Fibroblast of skin of left biceps (primary cell): Measurements from ENCODE around the gene CRADD.
"Not testable (repeated sequence)": the region's sequence is repeated elsewhere in the genome, so short reads cannot be mapped to it uniquely, and the experiment has no call there.

ENCODE experiments used
- DNase-seq, 2 experiments: peaks; one replicate each; pipeline ENCODE4 v3.0.0-alpha.2; 2013; ENCODE audit warnings: low read depth in 2 of 2

CRADD gene

DNA sequence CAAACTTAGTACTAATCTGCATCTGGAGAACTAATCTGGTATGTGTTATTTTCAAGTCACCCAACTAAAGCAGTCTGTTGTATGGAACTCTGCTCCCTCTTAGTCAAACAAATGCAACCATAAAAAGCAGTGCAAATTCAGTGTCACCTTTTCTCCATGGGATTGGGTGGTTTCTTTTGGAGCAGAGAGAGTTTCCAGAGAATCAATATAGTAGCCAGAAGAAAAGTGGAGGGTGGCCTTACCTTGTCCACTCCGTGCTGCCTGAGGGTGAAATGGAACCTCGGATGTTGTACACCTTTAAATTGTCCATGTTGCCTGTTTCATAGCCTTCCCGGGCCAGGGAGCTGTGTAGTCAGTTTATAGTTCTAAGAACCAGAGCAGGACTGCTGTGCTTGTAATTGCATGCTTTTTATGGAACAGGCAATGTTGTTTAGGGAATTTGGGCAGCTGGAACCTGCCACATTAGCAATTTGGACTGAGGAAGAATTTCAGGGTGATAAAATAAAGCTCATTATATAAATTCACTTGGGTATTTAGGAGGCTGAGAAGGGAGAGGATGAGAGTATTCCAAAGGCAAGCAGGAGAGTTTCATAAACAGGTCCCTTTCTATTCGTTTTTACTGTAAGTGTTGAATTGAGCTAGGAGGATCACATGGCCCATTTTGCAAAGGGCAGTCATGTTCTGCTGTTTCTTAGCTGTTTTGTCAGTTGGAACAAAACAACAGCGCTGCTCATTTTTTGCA is 60.5 kb downstream of the CRADD start:
- DNase-seq: no peak

DNA sequence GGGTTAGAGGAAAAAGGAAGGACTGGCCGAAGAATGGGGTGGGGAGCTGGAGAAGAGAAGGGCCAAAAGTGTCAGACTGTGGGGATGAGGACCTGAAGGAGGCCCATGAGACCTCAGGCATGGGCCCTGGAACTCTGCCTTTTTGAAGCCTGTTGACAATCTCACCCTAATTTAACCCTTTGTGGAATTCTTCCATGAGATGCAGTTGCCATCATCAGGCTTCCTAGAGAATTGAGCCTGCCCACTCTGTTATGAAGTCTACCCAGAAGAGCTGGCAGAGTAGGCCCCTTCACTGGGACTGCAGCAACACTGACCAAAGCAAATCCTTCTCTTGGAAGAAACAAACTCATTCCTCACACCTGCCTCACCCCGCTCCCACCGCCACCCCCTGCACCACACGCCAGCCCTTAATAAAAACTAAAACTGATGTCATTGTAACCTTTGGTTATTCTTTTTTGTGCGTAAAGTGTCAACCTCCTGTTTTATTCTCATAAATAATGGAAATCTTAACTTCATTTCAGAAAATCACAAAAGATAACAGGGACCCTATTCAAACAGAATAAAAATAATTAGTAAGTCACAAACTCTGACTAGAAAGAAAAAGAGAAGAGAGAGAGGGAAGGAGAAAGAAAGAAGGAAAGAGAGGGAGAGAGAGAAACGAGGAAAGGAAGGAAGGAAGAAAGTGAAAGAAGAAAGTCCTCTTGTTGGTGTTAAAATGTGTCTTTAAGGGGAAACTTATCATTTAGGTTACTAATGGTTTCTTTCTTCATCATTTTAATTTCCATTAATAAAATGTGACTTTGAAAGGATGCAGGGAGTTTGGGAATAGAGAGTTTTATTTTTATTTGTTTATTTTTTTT is 61.3 kb downstream of the CRADD start:
- DNase-seq: no peak

- no peak for DNase-seq
Observed at GRCh38 chr12:93740751-93741150, 63.6 kb downstream of the CRADD start.

DNA sequence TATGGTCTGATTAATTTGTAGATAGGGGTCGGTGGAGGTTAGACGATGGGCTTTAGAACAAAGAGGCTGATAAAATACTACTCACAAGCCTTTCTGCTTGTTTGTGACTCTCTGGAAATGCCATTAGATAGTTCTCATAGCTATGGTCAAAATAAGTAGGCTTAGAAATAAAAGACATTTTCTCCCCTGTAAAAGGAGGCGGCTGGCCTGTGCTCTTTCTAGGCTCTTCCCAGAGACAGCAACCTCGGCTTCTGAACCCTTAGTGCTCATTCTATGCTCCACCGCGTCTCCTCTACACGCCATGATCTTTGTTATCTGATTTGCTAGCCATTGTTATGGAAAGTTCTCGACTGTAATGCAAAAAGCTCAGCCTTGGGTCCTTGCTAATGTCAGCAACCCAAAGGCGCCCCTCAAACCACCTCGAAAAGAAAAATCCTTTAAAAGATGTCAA is 64.5 kb downstream of the CRADD start:
- no peak for DNase-seq

GRCh38 chr12:93742110-93742934 is 65.1 kb downstream of the CRADD start:
- DNase-seq: peak; percentile 32 to 39

DNA sequence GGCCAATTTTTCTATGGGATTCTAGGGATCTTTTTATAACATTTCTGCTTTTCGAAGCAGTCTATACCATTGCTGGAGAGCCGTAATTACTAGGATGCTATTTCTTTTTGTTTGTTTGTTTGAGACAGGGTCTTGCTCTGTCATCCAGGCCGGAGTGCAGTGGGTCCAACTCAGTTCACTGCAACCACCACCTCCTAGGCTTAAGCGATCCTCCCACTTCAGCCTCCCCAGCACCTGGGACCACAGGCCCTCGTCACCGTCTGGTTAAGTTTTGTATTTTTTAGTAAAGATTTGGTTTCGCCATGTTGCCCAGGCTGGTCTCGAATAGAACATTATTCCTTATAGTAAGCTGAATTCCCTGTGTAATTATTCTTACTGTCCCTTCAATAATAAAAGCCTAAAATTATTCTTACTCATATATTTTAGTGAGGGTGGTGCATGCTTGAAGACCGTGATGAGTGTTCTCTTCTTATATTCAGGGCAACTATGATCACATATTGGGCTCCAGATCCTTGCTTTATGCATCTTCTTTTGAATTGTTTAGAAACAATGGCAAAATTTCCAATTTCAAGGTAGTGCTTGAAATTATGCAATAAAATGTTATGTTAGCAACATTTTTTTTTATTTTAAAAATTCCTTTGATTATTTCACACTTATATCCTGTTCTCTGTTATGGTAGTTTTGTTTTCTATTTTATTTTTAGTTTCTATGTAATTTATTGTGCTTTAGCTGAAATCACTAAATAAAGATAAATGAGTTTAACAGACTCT is 66.2 kb downstream of the CRADD start:
- DNase-seq: no peak

DNA sequence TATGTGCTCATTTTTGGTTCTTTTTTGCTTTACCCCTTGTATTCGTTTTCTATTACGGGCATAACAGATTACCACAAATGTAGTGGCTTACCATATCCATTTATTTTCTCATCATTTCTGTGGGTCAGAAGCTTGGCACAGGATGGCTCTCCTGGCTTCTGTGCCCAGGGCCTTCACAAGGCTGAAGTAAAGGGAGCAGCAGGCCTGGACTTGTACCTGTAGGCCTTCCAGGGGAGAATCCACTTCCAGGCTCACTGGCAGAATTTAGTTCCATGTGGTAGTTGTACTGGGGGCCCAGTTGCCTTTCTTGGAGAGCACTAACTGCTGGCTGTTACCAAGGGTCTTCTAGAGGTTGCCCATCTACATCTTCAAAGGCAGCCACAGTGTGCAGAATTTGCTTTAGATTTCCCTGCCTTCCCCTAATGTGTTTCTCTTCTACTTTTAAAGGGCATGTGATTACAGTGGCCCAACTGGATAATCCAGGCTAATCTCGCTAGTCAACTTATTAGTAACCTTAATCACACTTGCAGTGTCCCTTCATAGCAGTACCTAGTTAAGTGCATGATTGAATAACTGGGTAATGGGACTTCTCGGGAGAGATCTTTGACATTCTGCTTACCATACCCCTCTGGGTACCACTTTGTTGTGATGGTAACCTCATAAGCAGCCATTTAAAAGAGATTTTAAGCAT is 67.0 kb downstream of the CRADD start:
- no peak for DNase-seq

DNA sequence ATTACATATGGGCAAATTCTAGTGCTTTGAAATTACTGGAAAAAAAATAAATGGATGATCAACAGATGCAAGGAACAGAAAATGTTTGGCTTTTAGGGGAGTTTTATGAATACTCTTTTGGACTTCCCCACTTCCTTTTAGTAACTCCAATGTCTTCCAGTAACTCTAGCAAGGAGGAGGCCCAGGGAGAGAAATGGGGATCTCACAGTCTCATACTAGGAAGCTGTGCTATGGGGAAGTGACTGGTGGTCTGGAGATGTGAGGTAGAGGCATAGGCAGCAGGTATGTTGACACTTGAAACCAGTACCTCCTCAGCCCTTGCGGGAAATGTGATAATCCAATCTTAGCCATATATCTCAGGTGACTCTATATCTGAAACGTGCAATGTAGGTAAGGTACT is 68.1 kb downstream of the CRADD start:
- no peak for DNase-seq

- DNase-seq: no peak
Observed at GRCh38 chr12:93746572-93747168, 69.5 kb downstream of the CRADD start.

DNA sequence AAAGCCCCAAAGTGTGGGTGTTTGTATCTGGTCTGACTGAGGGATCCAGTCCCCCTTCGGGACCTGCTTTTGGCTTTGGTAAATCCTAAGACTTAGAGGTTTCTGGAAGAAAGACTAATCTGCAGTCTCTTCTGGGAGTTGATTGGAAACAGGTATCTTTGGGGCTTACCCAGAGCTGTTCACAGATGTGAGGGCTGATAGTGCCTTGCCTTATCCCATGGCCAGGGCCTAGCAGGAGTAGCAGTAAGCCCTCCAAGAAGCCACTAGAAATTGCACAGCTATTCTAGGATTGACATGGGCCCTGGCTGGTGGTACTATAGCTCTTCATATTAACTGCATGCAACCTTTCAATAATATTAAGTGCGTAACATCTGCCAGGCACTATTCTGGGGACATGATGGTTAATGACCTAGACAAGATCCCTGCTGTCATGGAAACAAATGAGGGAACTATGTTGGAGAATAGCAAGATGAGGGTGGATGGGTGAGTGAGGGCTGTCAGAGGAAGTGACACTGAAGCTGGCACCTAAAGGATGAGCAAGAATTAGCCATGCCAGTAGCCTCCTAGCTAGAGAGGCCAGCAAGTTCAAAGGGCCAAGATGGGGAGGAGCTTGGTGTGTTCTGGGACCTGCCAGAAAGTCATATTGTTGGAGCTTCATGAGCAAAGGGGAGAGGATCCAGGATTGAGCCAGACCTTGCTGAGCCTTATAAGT is 71.7 kb downstream of the CRADD start:
- DNase-seq: no peak

- DNase-seq: no peak
Observed at GRCh38 chr12:93749515-93749914, 72.3 kb downstream of the CRADD start.

DNA sequence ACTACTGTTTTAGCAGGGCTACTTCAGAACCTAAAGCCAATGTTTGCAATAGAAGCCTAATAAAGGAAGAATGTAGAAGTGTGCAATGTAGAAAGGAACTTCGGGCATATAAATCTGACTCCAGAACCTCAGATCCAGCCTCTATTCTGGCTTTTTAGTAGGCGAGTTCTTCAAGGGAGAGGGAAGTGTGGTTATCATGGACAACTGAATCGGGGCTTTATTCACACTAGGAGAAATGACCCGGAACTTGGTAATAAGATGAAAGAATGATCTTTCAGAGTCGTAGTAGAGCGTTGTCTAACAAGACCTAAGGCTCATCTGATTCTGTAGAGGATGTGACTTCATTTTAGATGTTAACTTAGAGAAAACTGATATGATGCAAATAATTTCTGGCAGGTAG is 72.9 kb downstream of the CRADD start:
- no peak for DNase-seq

- no peak for DNase-seq
Observed at GRCh38 chr12:93751864-93752610, 74.9 kb downstream of the CRADD start.

DNA sequence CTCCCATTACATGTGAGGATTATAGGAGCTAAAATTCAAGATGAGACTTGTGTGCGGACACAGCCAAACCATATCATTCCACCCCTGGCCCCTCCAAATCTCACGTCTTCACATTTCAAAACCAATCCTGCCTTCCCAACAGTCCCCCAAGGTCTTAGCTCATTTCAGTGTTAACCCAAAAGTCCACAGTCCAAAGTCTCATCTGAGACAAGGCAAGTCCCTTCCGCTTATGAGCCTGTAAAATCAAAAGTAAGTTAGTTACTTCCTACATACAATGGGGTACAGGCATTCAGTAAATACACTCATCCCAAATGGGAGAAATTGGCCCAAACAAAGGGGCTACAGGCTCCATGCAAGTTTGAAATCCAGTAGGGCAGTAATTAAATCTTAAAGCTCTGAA is 76.1 kb downstream of the CRADD start:
- DNase-seq: no peak

- DNase-seq: no peak
Observed at GRCh38 chr12:93753838-93754429, 76.8 kb downstream of the CRADD start.

DNA sequence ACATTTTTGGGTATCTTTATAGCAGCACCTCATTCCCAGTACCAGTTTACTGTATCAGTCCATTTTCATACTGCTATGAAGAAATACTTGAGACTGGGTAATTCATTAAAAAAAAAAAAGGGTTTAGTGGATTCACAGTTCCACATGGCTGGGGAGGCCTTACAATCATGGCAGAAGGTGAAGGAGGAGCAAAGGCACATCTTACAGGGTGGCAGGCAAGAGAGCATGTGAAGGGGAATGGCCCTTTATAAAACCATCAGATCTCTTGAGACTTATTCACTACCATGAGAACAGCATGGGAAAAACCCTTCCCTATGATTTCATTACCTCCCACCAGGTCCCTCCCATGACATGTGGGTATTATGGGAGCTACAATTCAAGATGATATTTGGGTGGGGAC is 77.7 kb downstream of the CRADD start:
- DNase-seq: not testable (repeated sequence)

DNA sequence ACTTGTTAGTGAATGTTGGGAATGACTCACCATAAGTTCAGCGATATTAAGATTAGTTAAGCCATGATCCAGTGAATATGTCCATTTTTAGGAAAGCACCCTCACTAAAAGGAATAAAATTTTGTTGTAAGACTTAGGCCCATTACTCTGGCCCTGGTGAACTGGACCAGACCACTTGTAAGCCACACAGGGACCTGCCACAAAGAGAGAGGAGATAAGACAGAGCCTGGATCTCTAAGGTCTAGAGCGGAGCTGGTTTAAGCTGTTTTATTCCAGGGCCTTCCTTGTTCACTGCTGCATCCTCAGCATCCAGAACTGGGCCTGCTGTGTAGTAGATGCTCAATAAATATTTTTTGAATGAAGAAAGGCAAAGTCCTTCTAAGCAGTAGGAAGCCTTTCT is 79.1 kb downstream of the CRADD start:
- DNase-seq: no peak
